Endothelial cell (in vitro differentiated cells): ENCODE results near the gene TNFRSF25. TPM values are rescaled to one million over a fixed set of nuclear protein-coding genes. Genes with fewer than 3 reads are reported as not detected.

Experiments
- DNase-seq: peaks from one replicate; pipeline ENCODE4 v3.0.0; 2021; ENCODE audit warnings: low spot score
- H3K27ac Mint-ChIP-seq: one replicate; pipeline ENCODE4 v1.8.0; 2021; ENCODE audit warnings: mixed read lengths, inconsistent platforms; ENCODE audit not compliant: unreplicated experiment
- H3K27me3 Mint-ChIP-seq: one replicate; pipeline ENCODE4 v1.8.0; 2021; ENCODE audit warnings: mild to moderate bottlenecking, moderate library complexity, mixed read lengths, inconsistent platforms; ENCODE audit not compliant: unreplicated experiment
- H3K36me3 Mint-ChIP-seq: one replicate; pipeline ENCODE4 v1.8.0; 2021; ENCODE audit warnings: mild to moderate bottlenecking, low read depth, mixed read lengths, inconsistent platforms; ENCODE audit not compliant: unreplicated experiment
- H3K4me1 Mint-ChIP-seq: one replicate; pipeline ENCODE4 v1.8.0; 2021; ENCODE audit warnings: mild to moderate bottlenecking, mixed read lengths, inconsistent platforms; ENCODE audit not compliant: unreplicated experiment
- H3K4me3 Mint-ChIP-seq: one replicate; pipeline ENCODE4 v1.8.0; 2021; ENCODE audit warnings: mild to moderate bottlenecking, mixed read lengths, inconsistent platforms; ENCODE audit not compliant: unreplicated experiment
- H3K9me3 Mint-ChIP-seq: one replicate; pipeline ENCODE4 v1.8.0; 2021; ENCODE audit warnings: mixed read lengths, inconsistent platforms; ENCODE audit not compliant: unreplicated experiment
- total RNA-seq: library from RNA; stranded (reverse); fragmentation: NEBNext Ultra II Directional; extraction: Animal tissue kit (Norgen Biotek cat#: 25700); gene quantifications from one replicate; pipeline ENCODE4 v1.2.1, GENCODE V29; 2021; ENCODE audit not compliant: unreplicated experiment
- TF ChIP-seq, protein P1 (sequence below): fragments of 200-600 bp; sonication (generic); IDR thresholded peaks from one replicate; pipeline ENCODE4 v1.5.0; 2021; ENCODE audit warnings: antibody characterized with exemption; ENCODE audit not compliant: unreplicated experiment

TNFRSF25 gene
- total RNA-seq, 1 donor from 2014 or later: 104 TPM

DNA sequence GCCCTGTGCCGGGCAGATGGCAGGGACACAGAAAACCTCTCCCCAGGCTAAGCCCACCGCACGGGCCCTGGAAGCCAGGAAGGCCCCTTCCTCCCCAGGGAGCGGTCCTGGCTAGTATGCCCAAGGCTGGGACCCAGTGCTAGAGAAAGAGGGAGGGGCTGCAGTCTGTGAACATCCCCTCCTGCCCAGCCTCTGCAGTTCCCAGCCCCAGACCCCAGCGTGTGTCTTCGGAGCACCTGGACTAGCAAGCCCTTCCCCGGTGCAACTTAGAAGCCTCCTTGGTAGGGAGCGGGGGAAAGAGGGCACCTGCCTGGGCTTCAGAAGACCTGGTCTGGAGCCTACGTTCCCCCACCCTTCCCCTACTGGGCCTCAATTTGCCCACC, 23.4 kb upstream of the TNFRSF25 start:
- Mint-ChIP-seq H3K36me3 (peaks cover 4% of the 10 kb centered on the region), H3K4me1 (peaks cover 31% of the 10 kb centered on the region), H3K4me3 (no peak overlapping the region), H3K9me3 (no peaks in the 10 kb centered on the region), H3K27me3 (peaks cover 17% of the 10 kb centered on the region), H3K27ac (no peak overlapping the region)
- TF ChIP-seq, protein P1, sequence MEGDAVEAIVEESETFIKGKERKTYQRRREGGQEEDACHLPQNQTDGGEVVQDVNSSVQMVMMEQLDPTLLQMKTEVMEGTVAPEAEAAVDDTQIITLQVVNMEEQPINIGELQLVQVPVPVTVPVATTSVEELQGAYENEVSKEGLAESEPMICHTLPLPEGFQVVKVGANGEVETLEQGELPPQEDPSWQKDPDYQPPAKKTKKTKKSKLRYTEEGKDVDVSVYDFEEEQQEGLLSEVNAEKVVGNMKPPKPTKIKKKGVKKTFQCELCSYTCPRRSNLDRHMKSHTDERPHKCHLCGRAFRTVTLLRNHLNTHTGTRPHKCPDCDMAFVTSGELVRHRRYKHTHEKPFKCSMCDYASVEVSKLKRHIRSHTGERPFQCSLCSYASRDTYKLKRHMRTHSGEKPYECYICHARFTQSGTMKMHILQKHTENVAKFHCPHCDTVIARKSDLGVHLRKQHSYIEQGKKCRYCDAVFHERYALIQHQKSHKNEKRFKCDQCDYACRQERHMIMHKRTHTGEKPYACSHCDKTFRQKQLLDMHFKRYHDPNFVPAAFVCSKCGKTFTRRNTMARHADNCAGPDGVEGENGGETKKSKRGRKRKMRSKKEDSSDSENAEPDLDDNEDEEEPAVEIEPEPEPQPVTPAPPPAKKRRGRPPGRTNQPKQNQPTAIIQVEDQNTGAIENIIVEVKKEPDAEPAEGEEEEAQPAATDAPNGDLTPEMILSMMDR: no peak
- DNase-seq: no peak

DNA sequence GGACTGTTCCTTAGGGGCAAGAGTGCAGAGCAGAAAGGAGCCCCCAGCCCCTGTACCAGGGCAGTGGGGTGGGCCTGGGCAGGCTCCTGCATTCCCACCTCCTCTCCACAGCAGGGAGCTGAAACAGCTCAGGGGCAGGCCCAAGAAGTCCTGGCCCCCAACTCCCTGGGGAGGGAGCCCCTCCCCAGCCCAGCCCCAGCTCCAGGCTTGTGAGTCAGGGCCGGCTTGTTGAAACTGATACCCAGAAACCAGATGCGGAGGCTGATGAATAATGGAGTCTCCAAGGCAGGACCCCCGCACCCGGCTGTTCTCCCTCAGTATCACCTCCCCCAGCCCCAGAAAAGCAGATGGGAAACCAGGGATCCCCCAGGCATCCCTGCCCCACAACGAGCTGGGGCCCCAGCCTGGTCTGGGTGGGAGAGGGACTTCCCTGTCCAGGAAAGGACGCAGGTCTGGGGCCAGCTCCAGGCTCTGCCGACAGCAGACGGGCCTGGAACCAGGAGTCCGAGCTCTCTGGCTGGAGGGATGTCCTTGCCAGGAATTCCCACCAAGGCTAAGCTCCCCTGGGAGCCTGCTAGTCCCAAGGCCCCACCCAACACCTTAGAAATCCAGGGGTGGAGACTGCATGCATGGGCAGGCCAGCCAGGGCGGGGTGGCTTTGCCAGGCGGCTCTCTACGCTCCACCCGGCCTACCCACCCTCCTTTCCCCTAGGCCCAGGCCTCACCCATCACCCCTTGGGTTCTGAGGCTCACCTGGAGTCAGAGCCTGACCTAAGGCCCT, 22.8 kb upstream of the TNFRSF25 start:
- TF ChIP-seq, protein P1: no peak
- H3K27me3 Mint-ChIP-seq: peaks cover 16% of the 10 kb centered on the region
- no peak overlapping the region for H3K4me3 Mint-ChIP-seq

DNA sequence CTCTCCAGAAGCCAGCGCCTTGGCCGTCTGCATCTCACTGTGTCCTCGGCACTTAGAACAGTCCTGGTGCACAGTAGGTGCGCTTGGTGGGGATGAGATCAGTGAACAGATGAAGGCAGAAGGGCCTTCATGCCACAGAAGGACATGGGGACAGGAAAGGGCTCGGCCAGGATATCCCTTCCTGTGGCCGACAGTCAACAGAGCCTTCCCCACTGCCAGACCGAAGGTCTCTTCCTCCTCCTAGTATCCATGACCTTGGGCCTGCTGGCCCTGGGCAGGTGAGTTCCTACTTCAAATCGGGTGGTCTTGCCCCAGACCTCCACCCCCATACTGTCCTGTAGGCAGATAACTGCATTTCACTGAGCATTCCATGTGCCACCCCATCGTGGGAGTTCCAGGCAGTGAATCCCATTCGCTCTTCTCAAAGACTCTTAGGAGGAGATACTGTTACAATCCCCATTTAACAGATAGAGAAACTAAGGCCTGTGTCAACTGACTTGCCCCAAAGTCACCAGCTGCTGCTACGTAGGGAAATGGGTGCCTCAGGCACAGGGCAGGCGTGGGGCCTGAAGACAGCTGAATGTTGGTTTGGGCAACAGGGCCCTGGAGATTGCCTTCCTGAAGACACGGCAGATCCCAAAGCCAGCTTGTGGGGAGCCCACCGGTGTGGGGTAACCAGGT, 22.0 kb upstream of the TNFRSF25 start:
- no peak for DNase-seq
- peak overlapping the region; percentile 86 for H3K4me3 Mint-ChIP-seq
- peaks cover 16% of the 10 kb centered on the region for H3K27me3 Mint-ChIP-seq
- peak overlapping the region; percentile 89 for H3K27ac Mint-ChIP-seq
- H3K9me3 Mint-ChIP-seq: no peaks in the 10 kb centered on the region
- peaks cover 7% of the 10 kb centered on the region for H3K36me3 Mint-ChIP-seq
- TF ChIP-seq, protein P1: no peak
- peaks cover 43% of the 10 kb centered on the region for H3K4me1 Mint-ChIP-seq

More for the DNA sequence above, 22.8 kb upstream of the TNFRSF25 start:
- Mint-ChIP-seq H3K36me3 (peaks cover 4% of the 10 kb centered on the region), H3K27ac (no peak overlapping the region), H3K4me1 (peaks cover 35% of the 10 kb centered on the region), H3K9me3 (no peaks in the 10 kb centered on the region)
- no peak for DNase-seq

DNA sequence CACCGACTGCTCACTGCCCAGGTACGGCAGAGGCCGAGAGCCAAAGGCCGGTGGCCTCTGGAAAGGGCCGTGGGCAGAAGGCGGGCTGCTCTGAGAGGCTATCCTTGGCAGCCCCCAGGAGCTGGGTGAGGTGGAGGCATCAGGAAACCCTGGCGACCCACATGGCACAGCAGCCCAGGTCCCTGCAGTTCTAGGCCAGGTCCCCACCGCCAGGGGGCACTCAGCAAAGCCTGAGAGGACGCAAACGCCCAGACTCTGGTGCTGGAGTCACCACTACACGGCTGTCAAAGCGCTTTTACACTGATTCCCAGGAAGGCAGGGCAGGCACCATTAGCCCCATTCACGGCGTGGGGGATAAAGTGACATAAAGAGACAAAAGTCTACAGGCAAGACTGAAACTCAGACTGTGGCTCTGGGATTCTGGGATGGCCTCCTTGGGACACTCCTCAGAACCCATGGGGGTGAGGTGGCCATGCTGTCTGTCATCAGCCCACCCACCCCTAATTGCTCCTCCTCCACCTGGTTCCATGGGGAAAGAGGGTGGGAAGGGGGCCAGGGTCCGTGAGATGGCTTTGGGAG, 20.5 kb upstream of the TNFRSF25 start:
- TF ChIP-seq, protein P1: peak; percentile 75
- Mint-ChIP-seq H3K27ac (peak overlapping the region; percentile 92), H3K4me1 (peaks cover 50% of the 10 kb centered on the region), H3K36me3 (peaks cover 17% of the 10 kb centered on the region), H3K9me3 (no peaks in the 10 kb centered on the region), H3K4me3 (peak overlapping the region; percentile 86), H3K27me3 (peaks cover 15% of the 10 kb centered on the region)
- DNase-seq: peak; percentile 96
